Measurements from ENCODE around the gene GASK1B.

DNA sequence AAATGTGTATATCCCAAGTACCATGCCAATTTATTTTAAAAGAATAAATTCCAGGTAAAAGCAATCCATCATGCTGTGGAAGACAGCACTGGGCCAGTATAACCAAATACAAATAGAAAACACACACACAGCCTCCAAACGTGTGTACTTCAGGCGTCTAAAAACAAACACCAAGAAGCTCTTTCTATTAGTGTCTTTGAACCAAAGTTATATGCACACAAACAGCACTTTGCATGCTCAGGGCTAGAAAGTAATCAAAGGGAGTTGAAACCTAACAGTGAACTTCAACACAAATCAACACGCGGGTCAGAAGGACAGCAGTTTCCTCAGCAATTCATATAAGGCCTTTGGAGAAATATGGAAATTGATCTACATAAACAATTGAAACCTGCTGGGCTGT lies 15.4 kb downstream of the GASK1B start:
- TF ChIP-seq, protein P1, sequence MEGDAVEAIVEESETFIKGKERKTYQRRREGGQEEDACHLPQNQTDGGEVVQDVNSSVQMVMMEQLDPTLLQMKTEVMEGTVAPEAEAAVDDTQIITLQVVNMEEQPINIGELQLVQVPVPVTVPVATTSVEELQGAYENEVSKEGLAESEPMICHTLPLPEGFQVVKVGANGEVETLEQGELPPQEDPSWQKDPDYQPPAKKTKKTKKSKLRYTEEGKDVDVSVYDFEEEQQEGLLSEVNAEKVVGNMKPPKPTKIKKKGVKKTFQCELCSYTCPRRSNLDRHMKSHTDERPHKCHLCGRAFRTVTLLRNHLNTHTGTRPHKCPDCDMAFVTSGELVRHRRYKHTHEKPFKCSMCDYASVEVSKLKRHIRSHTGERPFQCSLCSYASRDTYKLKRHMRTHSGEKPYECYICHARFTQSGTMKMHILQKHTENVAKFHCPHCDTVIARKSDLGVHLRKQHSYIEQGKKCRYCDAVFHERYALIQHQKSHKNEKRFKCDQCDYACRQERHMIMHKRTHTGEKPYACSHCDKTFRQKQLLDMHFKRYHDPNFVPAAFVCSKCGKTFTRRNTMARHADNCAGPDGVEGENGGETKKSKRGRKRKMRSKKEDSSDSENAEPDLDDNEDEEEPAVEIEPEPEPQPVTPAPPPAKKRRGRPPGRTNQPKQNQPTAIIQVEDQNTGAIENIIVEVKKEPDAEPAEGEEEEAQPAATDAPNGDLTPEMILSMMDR (IDR thresholded peaks at IDR 0.05): no peak
- no peak for TF ChIP-seq POLR2A (IDR thresholded peaks at IDR 0.05)
